WERI-Rb-1 (cell line): ENCODE measurements around the gene RSU1.

Source experiments
- DNase-seq: peaks from one replicate; pipeline ENCODE4 v3.0.0-alpha.2; 2020
- H3K27ac ChIP-seq: fragments of 250-450 bp; sonication (Bioruptor Pico); 2 replicates; pipeline ENCODE4 v1.5.1; 2020; ENCODE audit warnings: mild to moderate bottlenecking, moderate library complexity
- H3K27me3 ChIP-seq: fragments of 250-450 bp; sonication (Bioruptor Pico); 2 replicates; pipeline ENCODE4 v1.5.1; 2021; ENCODE audit warnings: mild to moderate bottlenecking, low read depth, moderate library complexity; ENCODE audit not compliant: insufficient read depth, severe bottlenecking
- H3K36me3 ChIP-seq: fragments of 250-450 bp; sonication (Bioruptor Pico); 2 replicates; pipeline ENCODE4 v1.5.1; 2020; ENCODE audit warnings: mild to moderate bottlenecking, moderate library complexity
- H3K4me3 ChIP-seq: 2 replicates; pipeline ENCODE4 v1.5.1; 2011; ENCODE audit warnings: low read depth, mild to moderate bottlenecking, control low read depth, low read length
- H3K9me3 ChIP-seq: fragments of 250-450 bp; sonication (Bioruptor Pico); 2 replicates; pipeline ENCODE4 v1.5.1; 2021; ENCODE audit warnings: mild to moderate bottlenecking, moderate library complexity; ENCODE audit not compliant: severe bottlenecking
- TF ChIP-seq, protein P1 (sequence below): IDR thresholded peaks from 2 replicates; pipeline ENCODE4 v1.5.1; 2011; ENCODE audit warnings: low read depth, mild to moderate bottlenecking, control low read depth, inconsistent platforms, low read length

The RSU1 gene

DNA sequence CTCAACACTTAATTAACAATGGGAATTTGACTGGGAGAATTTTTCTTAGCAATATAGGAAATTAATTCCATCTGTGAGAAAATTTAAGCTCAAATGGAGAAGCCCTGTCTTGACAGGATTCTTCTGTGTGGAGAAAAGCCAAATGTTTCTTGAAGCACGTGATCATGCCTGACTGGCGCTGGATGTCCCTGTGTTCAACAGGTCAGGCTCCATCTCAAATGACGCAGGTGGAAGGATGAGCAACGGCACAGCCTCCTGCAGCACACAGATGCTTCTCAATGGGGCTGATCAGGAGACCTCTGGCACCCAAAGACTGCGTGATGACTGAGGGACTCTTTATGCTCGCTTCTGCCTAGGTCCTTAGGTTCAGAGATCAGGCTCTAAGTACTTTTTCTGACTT, 143.8 kb downstream of the RSU1 start:
- Histone ChIP-seq H3K36me3 (no peaks in the 10 kb centered on the region), H3K9me3 (no peaks in the 10 kb centered on the region), H3K4me3 (no peak overlapping the region), H3K27ac (no peak overlapping the region), H3K27me3 (no peaks in the 10 kb centered on the region)
- TF ChIP-seq, protein P1, sequence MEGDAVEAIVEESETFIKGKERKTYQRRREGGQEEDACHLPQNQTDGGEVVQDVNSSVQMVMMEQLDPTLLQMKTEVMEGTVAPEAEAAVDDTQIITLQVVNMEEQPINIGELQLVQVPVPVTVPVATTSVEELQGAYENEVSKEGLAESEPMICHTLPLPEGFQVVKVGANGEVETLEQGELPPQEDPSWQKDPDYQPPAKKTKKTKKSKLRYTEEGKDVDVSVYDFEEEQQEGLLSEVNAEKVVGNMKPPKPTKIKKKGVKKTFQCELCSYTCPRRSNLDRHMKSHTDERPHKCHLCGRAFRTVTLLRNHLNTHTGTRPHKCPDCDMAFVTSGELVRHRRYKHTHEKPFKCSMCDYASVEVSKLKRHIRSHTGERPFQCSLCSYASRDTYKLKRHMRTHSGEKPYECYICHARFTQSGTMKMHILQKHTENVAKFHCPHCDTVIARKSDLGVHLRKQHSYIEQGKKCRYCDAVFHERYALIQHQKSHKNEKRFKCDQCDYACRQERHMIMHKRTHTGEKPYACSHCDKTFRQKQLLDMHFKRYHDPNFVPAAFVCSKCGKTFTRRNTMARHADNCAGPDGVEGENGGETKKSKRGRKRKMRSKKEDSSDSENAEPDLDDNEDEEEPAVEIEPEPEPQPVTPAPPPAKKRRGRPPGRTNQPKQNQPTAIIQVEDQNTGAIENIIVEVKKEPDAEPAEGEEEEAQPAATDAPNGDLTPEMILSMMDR: no peak
- DNase-seq: no peak

DNA sequence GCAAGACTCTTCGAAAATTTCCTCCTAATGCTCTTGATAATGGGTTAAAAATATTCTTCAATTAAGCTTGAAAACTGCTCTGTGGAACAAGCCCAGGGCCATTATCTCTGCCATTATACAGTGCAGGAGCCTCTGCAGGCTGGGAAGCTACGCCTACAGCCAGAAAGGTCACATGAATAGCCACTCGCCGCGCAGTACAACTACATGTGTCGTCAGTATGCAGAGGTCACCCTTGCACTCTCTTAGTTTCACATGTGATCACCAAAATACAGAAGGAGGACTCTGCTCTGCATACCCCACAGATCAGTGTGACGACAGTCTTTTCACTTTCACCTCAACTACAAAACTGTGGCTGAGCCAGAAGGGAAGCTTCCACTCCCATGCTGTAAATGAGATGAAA, 153.8 kb downstream of the RSU1 start:
- Histone ChIP-seq H3K36me3 (no peaks in the 10 kb centered on the region), H3K27ac (no peak overlapping the region), H3K9me3 (no peaks in the 10 kb centered on the region), H3K4me3 (no peak overlapping the region), H3K27me3 (no peaks in the 10 kb centered on the region)
- TF ChIP-seq, protein P1: no peak
- no peak for DNase-seq

DNA sequence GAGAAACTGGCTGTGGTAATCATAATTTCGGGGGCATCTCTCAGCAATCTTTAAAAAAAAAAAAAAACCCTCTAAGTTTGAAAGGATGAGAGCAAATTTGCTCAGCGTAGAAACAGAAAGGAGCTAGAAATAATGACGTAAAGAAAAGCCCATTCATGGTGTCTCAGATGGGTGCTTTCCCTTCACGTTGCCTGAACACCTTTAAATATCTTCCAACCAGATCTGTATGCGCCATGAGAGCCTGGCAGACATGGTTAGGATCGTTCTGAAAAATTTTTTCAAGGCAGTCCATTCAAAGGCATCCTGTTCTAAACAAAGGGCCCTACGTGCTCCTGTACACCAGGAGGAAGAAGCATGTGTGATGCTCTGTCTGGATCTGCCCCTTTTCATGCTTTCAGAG, 154.3 kb downstream of the RSU1 start:
- Histone ChIP-seq H3K4me3 (no peak overlapping the region), H3K27ac (no peak overlapping the region), H3K27me3 (no peaks in the 10 kb centered on the region), H3K36me3 (no peaks in the 10 kb centered on the region), H3K9me3 (no peaks in the 10 kb centered on the region)
- TF ChIP-seq, protein P1: no peak
- no peak for DNase-seq

DNA sequence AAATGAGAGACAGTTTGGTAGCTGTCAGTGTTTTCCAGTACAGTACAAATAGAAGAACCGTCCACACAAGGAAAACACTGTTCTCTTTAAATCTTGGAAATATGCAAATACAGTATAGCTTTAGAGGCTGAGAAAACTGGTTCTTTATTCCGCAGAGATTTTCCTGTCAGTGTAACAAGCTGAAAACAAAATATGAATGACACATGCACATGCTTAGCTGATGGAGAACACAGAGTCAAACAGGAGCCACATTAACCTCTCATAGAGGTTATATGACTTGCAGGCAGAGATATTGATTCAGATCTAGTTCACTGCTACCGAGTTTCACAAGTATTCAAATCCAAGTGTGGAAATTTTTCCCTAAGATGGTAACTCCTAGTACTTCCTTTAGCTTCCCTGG, 160.3 kb downstream of the RSU1 start:
- no peak overlapping the region for H3K27ac ChIP-seq
- TF ChIP-seq, protein P1: no peak
- H3K27me3 ChIP-seq: no peaks in the 10 kb centered on the region
- no peaks in the 10 kb centered on the region for H3K9me3 ChIP-seq
- DNase-seq: no peak
- no peak overlapping the region for H3K4me3 ChIP-seq
- H3K36me3 ChIP-seq: no peaks in the 10 kb centered on the region

DNA sequence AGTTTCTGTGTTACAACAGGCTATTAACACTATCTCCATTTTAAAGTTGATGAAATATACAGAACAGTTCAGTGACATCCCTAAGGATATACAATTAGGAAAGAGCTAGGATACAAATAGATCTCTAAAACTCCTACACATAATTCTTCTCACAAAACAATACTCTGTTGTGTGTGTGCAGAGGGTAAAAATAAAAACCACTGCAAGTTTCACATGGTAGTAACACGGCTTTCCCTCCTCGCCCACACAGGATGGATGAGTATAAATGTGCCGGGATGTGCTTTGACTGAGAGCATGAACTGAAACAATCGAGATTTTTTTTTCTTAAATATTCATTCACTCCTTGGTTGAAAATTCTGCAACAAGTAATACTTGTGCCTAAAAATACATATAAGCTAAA, 164.0 kb downstream of the RSU1 start:
- no peak for DNase-seq
- H3K36me3 ChIP-seq: no peaks in the 10 kb centered on the region
- TF ChIP-seq, protein P1: no peak
- H3K27ac ChIP-seq: no peak overlapping the region
- H3K27me3 ChIP-seq: no peaks in the 10 kb centered on the region
- H3K4me3 ChIP-seq: no peak overlapping the region
- no peaks in the 10 kb centered on the region for H3K9me3 ChIP-seq

DNA sequence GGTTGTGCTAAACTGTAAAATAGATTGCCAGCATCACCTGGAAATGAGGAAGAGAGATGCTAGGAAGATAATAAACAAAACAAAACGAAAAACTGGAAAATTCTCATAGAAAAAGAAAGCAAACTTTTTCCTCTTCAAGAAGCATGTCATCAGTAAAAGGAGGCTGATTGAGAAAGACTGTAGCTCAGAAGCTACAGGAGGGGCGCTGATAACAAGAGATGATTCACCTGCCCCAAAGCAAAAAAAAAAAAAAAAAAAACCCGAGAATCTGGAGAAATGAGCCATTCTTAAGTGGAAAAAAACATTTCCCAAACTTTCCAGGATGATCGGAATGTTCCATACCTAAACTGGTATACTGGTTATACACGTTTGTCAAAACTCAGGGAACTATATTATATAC, 165.1 kb downstream of the RSU1 start:
- H3K4me3 ChIP-seq: no peak overlapping the region
- no peak overlapping the region for H3K27ac ChIP-seq
- no peaks in the 10 kb centered on the region for H3K36me3 ChIP-seq
- H3K27me3 ChIP-seq: no peaks in the 10 kb centered on the region
- TF ChIP-seq, protein P1: no peak
- no peaks in the 10 kb centered on the region for H3K9me3 ChIP-seq
- no peak for DNase-seq
